ENCODE results near the gene CACNB4.

The CACNB4 gene

DNA sequence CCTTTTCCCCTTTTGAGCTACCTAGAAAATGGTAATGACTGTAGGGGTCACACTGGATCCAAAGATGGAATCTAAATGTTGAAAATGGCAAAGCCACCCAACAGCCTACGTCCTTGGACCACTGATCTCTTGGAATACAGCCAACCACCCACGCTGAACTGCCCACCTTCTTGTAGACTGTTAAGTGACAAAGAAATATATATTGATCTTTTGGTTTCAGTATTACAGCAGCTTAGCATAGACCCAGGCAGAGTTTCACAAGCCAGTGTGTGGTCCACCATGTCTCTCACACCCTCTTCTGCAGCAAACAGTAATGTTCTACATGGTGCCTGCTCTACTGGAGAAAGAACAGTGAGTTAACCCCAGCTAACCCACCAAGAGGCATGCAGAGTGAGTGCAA lies 20.2 kb downstream of the CACNB4 start:
- H3K9me3 ChIP-seq (ENCODE audit: insufficient read depth, low read depth, low read length) = no peaks in the 10 kb centered on the region
- H3K9ac ChIP-seq (ENCODE audit: low read depth, low read length, poor library complexity, severe bottlenecking) = no peak overlapping the region
- no peaks in the 10 kb centered on the region for H3K36me3 ChIP-seq (ENCODE audit: insufficient read depth, low read length)
- TF ChIP-seq, protein P1, sequence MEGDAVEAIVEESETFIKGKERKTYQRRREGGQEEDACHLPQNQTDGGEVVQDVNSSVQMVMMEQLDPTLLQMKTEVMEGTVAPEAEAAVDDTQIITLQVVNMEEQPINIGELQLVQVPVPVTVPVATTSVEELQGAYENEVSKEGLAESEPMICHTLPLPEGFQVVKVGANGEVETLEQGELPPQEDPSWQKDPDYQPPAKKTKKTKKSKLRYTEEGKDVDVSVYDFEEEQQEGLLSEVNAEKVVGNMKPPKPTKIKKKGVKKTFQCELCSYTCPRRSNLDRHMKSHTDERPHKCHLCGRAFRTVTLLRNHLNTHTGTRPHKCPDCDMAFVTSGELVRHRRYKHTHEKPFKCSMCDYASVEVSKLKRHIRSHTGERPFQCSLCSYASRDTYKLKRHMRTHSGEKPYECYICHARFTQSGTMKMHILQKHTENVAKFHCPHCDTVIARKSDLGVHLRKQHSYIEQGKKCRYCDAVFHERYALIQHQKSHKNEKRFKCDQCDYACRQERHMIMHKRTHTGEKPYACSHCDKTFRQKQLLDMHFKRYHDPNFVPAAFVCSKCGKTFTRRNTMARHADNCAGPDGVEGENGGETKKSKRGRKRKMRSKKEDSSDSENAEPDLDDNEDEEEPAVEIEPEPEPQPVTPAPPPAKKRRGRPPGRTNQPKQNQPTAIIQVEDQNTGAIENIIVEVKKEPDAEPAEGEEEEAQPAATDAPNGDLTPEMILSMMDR (conservative IDR thresholded peaks at IDR 0.05; ENCODE audit: low read length) = no peak
- TF ChIP-seq EZH2phosphoT487 (IDR thresholded peaks at IDR 0.05; ENCODE audit: borderline replicate concordance) = no peak
- H4K20me1 ChIP-seq (ENCODE audit: insufficient read depth, low read length, poor library complexity, severe bottlenecking) = no peaks in the 10 kb centered on the region
- H3K4me3 ChIP-seq (ENCODE audit: low read length, poor library complexity, severe bottlenecking) = no peak overlapping the region
- H3K9me2 ChIP-seq (replicated peaks; ENCODE audit: low read depth, low read length) = no peaks in the 10 kb centered on the region
- H3K4me1 ChIP-seq (ENCODE audit: insufficient read depth, low read length, poor library complexity, severe bottlenecking) = peaks cover 12% of the 10 kb centered on the region
- no peak overlapping the region for H2AFZ ChIP-seq (ENCODE audit: low read length)
- no peaks in the 10 kb centered on the region for H3K79me2 ChIP-seq (ENCODE audit: insufficient read depth, low read length)
- no peaks in the 10 kb centered on the region for H3K27me3 ChIP-seq (ENCODE audit: insufficient read depth, low read length, poor library complexity, severe bottlenecking)
- H3K4me2 ChIP-seq (ENCODE audit: low read depth, low read length, poor library complexity, severe bottlenecking) = no peak overlapping the region
- H3F3A ChIP-seq (ENCODE audit: low read depth) = 0 out of 2 replicates have a peak, but pooled peaks cover 3% of the 10 kb centered on the region

DNA sequence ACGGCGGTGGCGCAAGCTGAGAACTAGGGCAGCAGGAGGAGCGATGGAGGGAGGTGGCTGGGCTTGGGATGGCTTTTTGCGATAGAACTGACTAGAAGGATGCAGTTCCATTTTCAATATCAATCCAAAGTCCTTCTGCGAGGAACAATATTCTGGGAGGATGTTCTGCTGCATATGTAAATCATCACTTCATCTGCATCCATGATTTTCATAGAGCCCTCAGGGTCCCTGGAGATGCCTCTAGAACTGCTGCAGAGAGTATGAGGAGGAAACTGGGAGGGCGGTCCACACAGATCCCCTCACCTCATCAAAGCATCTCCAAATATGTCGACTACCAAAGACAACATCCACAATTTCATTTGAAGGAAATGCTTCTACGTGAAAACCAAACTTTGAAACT lies 20.8 kb downstream of the CACNB4 start:
- Histone ChIP-seq H3K4me2 (ENCODE audit: low read depth, low read length, poor library complexity, severe bottlenecking) (no peak overlapping the region), H3K36me3 (ENCODE audit: insufficient read depth, low read length) (no peaks in the 10 kb centered on the region), H3K9ac (ENCODE audit: low read depth, low read length, poor library complexity, severe bottlenecking) (no peak overlapping the region), H4K20me1 (ENCODE audit: insufficient read depth, low read length, poor library complexity, severe bottlenecking) (no peaks in the 10 kb centered on the region), H3K4me1 (ENCODE audit: insufficient read depth, low read length, poor library complexity, severe bottlenecking) (peaks cover 12% of the 10 kb centered on the region), H3K27me3 (ENCODE audit: insufficient read depth, low read length, poor library complexity, severe bottlenecking) (no peaks in the 10 kb centered on the region), H3K9me2 (replicated peaks; ENCODE audit: low read depth, low read length) (no peaks in the 10 kb centered on the region), H3K9me3 (ENCODE audit: insufficient read depth, low read depth, low read length) (no peaks in the 10 kb centered on the region), H2AFZ (ENCODE audit: low read length) (no peak overlapping the region), H3K4me3 (ENCODE audit: low read length, poor library complexity, severe bottlenecking) (no peak overlapping the region), H3F3A (ENCODE audit: low read depth) (0 out of 2 replicates have a peak, but pooled peaks cover 3% of the 10 kb centered on the region), H3K79me2 (ENCODE audit: insufficient read depth, low read length) (no peaks in the 10 kb centered on the region)
- TF ChIP-seq, protein P1 (conservative IDR thresholded peaks at IDR 0.05; ENCODE audit: low read length) = no peak
- TF ChIP-seq EZH2phosphoT487 (IDR thresholded peaks at IDR 0.05; ENCODE audit: borderline replicate concordance) = no peak

DNA sequence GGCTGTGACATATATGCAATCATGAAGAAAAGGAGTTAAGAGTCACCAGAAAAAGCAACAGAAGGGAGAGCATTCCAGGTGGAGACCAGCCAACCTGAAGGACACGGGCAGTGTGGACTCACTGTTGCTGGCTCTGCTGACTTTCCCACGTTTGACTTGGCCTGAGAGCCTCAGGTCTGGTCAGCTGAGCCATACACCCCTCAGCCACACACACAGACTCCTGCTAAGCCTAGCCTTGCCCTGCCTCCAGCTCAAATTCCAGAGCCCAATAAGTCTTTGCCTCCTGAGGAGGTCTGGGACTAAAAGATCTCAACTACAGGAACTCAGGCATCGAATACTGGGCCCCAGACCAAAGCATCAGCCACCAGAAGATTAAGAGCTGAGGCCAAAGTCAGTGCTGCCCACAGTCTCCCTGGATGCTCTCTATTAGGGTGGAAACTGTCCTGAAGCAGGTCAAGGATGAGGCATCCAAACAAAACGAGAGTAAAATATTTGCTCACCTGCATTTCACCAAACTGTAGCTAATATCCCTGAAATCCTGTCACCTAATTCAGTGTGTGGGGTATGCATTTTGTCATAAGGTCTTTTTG lies 23.3 kb downstream of the CACNB4 start:
- Histone ChIP-seq H3K9ac (ENCODE audit: low read depth, low read length, poor library complexity, severe bottlenecking) (no peak overlapping the region), H3K27me3 (ENCODE audit: insufficient read depth, low read length, poor library complexity, severe bottlenecking) (no peaks in the 10 kb centered on the region), H3F3A (ENCODE audit: low read depth) (no peaks in the 10 kb centered on the region), H3K4me3 (ENCODE audit: low read length, poor library complexity, severe bottlenecking) (no peak overlapping the region), H3K4me2 (ENCODE audit: low read depth, low read length, poor library complexity, severe bottlenecking) (no peak overlapping the region), H3K79me2 (ENCODE audit: insufficient read depth, low read length) (no peaks in the 10 kb centered on the region), H2AFZ (ENCODE audit: low read length) (no peak overlapping the region), H3K9me2 (replicated peaks; ENCODE audit: low read depth, low read length) (no peaks in the 10 kb centered on the region), H3K4me1 (ENCODE audit: insufficient read depth, low read length, poor library complexity, severe bottlenecking) (no peaks in the 10 kb centered on the region), H3K9me3 (ENCODE audit: insufficient read depth, low read depth, low read length) (no peaks in the 10 kb centered on the region), H3K36me3 (ENCODE audit: insufficient read depth, low read length) (no peaks in the 10 kb centered on the region), H4K20me1 (ENCODE audit: insufficient read depth, low read length, poor library complexity, severe bottlenecking) (no peaks in the 10 kb centered on the region)
- TF ChIP-seq, protein P1 (conservative IDR thresholded peaks at IDR 0.05; ENCODE audit: low read length) = no peak
- TF ChIP-seq EZH2phosphoT487 (IDR thresholded peaks at IDR 0.05; ENCODE audit: borderline replicate concordance) = no peak

Data from Loucy (cell line).